IPS-18c (cell line): ENCODE results near the gene FOXC2.

Source experiments
- H3K4me3 ChIP-seq: 2 replicates; pipeline ENCODE4 v1.7.0; 2013; ENCODE audit warnings: low read depth, mild to moderate bottlenecking, low read length, moderate library complexity; ENCODE audit not compliant: insufficient read depth
- H3K9me3 ChIP-seq: one replicate; pipeline ENCODE4 v1.6.1; 2013; ENCODE audit warnings: mild to moderate bottlenecking, low read length, moderate library complexity; ENCODE audit not compliant: control insufficient read depth, insufficient read depth

FOXC2 gene

GRCh38 chr16:86590501-86591144, 24.0 kb downstream of the FOXC2 start:
- no peaks in the 10 kb centered on the region for H3K9me3 ChIP-seq
- no peak overlapping the region for H3K4me3 ChIP-seq

- no peaks in the 10 kb centered on the region for H3K9me3 ChIP-seq
- H3K4me3 ChIP-seq, result no peak overlapping the region
Observed at GRCh38 chr16:86591270-86591669, 24.6 kb downstream of the FOXC2 start.

GRCh38 chr16:86593913-86594620, 27.4 kb downstream of the FOXC2 start:
- Histone ChIP-seq H3K9me3 (no peaks in the 10 kb centered on the region), H3K4me3 (no peak overlapping the region)

GRCh38 chr16:86594721-86595120, 28.1 kb downstream of the FOXC2 start:
- H3K4me3 ChIP-seq, result no peak overlapping the region

GRCh38 chr16:86595983-86596605, 29.5 kb downstream of the FOXC2 start:
- Histone ChIP-seq H3K9me3 (peaks cover 2% of the 10 kb centered on the region), H3K4me3 (no peak overlapping the region)

More at GRCh38 chr16:86594721-86595120, 28.1 kb downstream of the FOXC2 start:
- peaks cover 2% of the 10 kb centered on the region for H3K9me3 ChIP-seq

GRCh38 chr16:86597126-86597879, 30.7 kb downstream of the FOXC2 start:
- Histone ChIP-seq H3K9me3 (peaks cover 2% of the 10 kb centered on the region), H3K4me3 (no peak overlapping the region)

- peaks cover 2% of the 10 kb centered on the region for H3K9me3 ChIP-seq
- no peak overlapping the region for H3K4me3 ChIP-seq
Observed at GRCh38 chr16:86597880-86598606, 31.4 kb downstream of the FOXC2 start.

- peaks cover 2% of the 10 kb centered on the region for H3K9me3 ChIP-seq
- H3K4me3 ChIP-seq, result no peak overlapping the region
Observed at GRCh38 chr16:86598607-86599565, 32.3 kb downstream of the FOXC2 start.

GRCh38 chr16:86601356-86601755, 34.7 kb downstream of the FOXC2 start:
- Histone ChIP-seq H3K4me3 (no peak overlapping the region), H3K9me3 (peaks cover 5% of the 10 kb centered on the region)

- Histone ChIP-seq H3K9me3 (peaks cover 5% of the 10 kb centered on the region), H3K4me3 (no peak overlapping the region)
Observed at GRCh38 chr16:86602521-86602920, 35.9 kb downstream of the FOXC2 start.

- H3K4me3 ChIP-seq, result no peak overlapping the region
- H3K9me3 ChIP-seq, result peaks cover 4% of the 10 kb centered on the region
Observed at GRCh38 chr16:86604436-86605193, 38.0 kb downstream of the FOXC2 start.

GRCh38 chr16:86605950-86606349, 39.3 kb downstream of the FOXC2 start:
- Histone ChIP-seq H3K4me3 (no peak overlapping the region), H3K9me3 (peaks cover 3% of the 10 kb centered on the region)

- no peak overlapping the region for H3K4me3 ChIP-seq
- peaks cover 3% of the 10 kb centered on the region for H3K9me3 ChIP-seq
Observed at GRCh38 chr16:86608301-86608747, 41.7 kb downstream of the FOXC2 start.

- Histone ChIP-seq H3K9me3 (peaks cover 3% of the 10 kb centered on the region), H3K4me3 (no peak overlapping the region)
Observed at GRCh38 chr16:86609115-86609514, 42.5 kb downstream of the FOXC2 start.

- Histone ChIP-seq H3K4me3 (no peak overlapping the region), H3K9me3 (peaks cover 3% of the 10 kb centered on the region)
Observed at GRCh38 chr16:86609661-86610060, 43.0 kb downstream of the FOXC2 start.
